Stomach (tissue), 9 donors: ENCODE results near the gene BORCS5. TPM values are rescaled to one million over a fixed set of nuclear protein-coding genes. Genes with fewer than 3 reads are reported as not detected.

Experiments used
- DNase-seq, 2 donors: peaks; one replicate each; pipeline versions ENCODE4 v3.0.0 to v3.0.0-alpha.2; 2013 to 2019
- H3K27ac ChIP-seq, 5 donors: fragments of 200-600 bp in 4 of 5; sonication (generic) in 4 of 5; one replicate each; pipeline ENCODE4 v1.5.1; 2013 to 2019; ENCODE audit warnings: mild to moderate bottlenecking in 1 of 5, moderate library complexity in 1 of 5
- H3K27me3 ChIP-seq, 3 donors: fragments of 200-600 bp; sonication (generic); one replicate each; pipeline ENCODE4 v1.5.1; 2017 to 2019; ENCODE audit warnings: mixed run types in 1 of 3
- H3K36me3 ChIP-seq, 4 donors: fragments of 200-600 bp; sonication (generic); 1 replicate in 3 of 4; 2 replicates in 1 of 4; pipeline ENCODE4 v1.5.1; 2016 to 2019
- H3K4me1 ChIP-seq, 4 donors: fragments of 200-600 bp; sonication (generic); one replicate each; pipeline ENCODE4 v1.5.1; 2016 to 2019
- H3K4me3 ChIP-seq, 4 donors: fragments of 200-600 bp; sonication (generic) in 3 of 4; one replicate each; pipeline ENCODE4 v1.5.1; 2016 to 2019; ENCODE audit warnings: mild to moderate bottlenecking in 1 of 4
- H3K9me3 ChIP-seq, 4 donors: fragments of 200-600 bp; sonication (generic); one replicate each; pipeline ENCODE4 v1.5.1; 2016 to 2019
- CTCF ChIP-seq, 7 experiments: fragments of 450-650 bp in 4 of 7; fragments of 200-600 bp in 3 of 7; sonication (generic) in 3 of 7; IDR thresholded peaks; one replicate each; pipeline ENCODE4 v1.5.1; 2016 to 2019; ENCODE audit warnings: antibody characterized with exemption in 7 of 7, control low read depth in 2 of 7, mild to moderate bottlenecking in 1 of 7
- EP300 ChIP-seq: sonication (generic); formaldehyde crosslinking; IDR thresholded peaks from one replicate; pipeline ENCODE4 v1.6.1; 2017; ENCODE audit warnings: antibody characterized with exemption
- POLR2A ChIP-seq, 4 donors: fragments of 450-650 bp; IDR thresholded peaks; one replicate each; pipeline ENCODE4 v1.6.1; 2016; ENCODE audit warnings: antibody characterized with exemption in 4 of 4, control low read depth in 2 of 4, mild to moderate bottlenecking in 1 of 4, moderate library complexity in 1 of 4
- POLR2AphosphoS5 ChIP-seq, 3 donors: sonication (generic); formaldehyde crosslinking; IDR thresholded peaks; one replicate each; pipeline ENCODE4 v1.6.1; 2016; ENCODE audit warnings: antibody characterized with exemption in 3 of 3
- WGBS, 5 donors: extraction: QIAGEN DNeasy Blood & Tissue Kit in 3 of 5; methylation state at CpG; one replicate each; pipeline versions ENCODE4 v1.1.5 to v1.1.7; 2013 to 2018; 5-methylcytosine and 5-hydroxymethylcytosine counted together
- intact Hi-C: fragments of 100-400 bp; cut with DNase I; formaldehyde crosslinking; loops from one replicate; pipeline ENCODE4 v1.15.1; 2023; ENCODE audit warnings: low total_unique reads
- polyA plus RNA-seq, 3 donors: library from polyadenylated mRNA; stranded (reverse); fragments of 200-250 nt; gene quantifications; one replicate each; pipeline ENCODE4 v1.2.3, GENCODE V29; 2013
- total RNA-seq, 5 donors: library from RNA; depleted of rRNA; stranded (reverse); fragments of >200 nt; gene quantifications; one replicate each; pipeline versions ENCODE4 v1.1.0 to v1.2.3, GENCODE V29; 2014 to 2016
- donor health status: healthy with polysubstance abuse.
- donor health status: Bipolar disorder and iron deficiency.
- donor health status: healthy.

Gene BORCS5
- total and polyA plus RNA-seq, 8 donors = 1.3 to 49.0 (median 7.5) TPM

GRCh38 chr12:12323118-12323517, 33.8 kb upstream of the BORCS5 start:
- Histone ChIP-seq H3K4me1 (peaks cover 7 to 33% (median 22%) of the 10 kb centered on the region in 4 donors), H3K27ac (no peak overlapping the region), H3K27me3 (no peaks in the 10 kb centered on the region), H3K36me3 (no peaks in the 10 kb centered on the region), H3K4me3 (no peak overlapping the region), H3K9me3 (no peaks in the 10 kb centered on the region)
- intact Hi-C loops = no loop called here
- TF ChIP-seq CTCF (IDR thresholded peaks at IDR 0.05) = no peak
- no peak for TF ChIP-seq POLR2AphosphoS5 (IDR thresholded peaks at IDR 0.05)
- TF ChIP-seq EP300 = no peak
- no peak for TF ChIP-seq POLR2A (IDR thresholded peaks at IDR 0.05)
- no peak for DNase-seq
- WGBS, 5 donors = 47 to 80% (median 74%) methylated on average over 3 to 4 of the region's 4 CpGs

- Histone ChIP-seq H3K4me1 (peaks cover 7 to 33% (median 22%) of the 10 kb centered on the region in 4 donors), H3K27me3 (no peaks in the 10 kb centered on the region), H3K36me3 (no peaks in the 10 kb centered on the region), H3K27ac (no peak overlapping the region), H3K4me3 (no peak overlapping the region), H3K9me3 (no peaks in the 10 kb centered on the region)
- DNase-seq = no peak
- WGBS, 5 donors = 86 to 93% (median 88%) methylated on average over 9 of the region's 9 CpGs
- TF ChIP-seq POLR2AphosphoS5 (IDR thresholded peaks at IDR 0.05) (no peak), CTCF (IDR thresholded peaks at IDR 0.05) (no peak), EP300 (no peak), POLR2A (IDR thresholded peaks at IDR 0.05) (no peak)
- intact Hi-C loops = no loop called here
Observed at GRCh38 chr12:12323591-12323990, 33.3 kb upstream of the BORCS5 start.

- WGBS, 5 donors = 94 to 98% (median 96%) methylated on average over 3 of the region's 3 CpGs
- Histone ChIP-seq H3K27me3 (no peaks in the 10 kb centered on the region), H3K36me3 (peaks cover 2 to 16% (median 12%) of the 10 kb centered on the region in 4 donors), H3K4me3 (no peak overlapping the region), H3K27ac (no peak overlapping the region), H3K4me1 (peaks cover 3 to 18% (median 11%) of the 10 kb centered on the region in 4 donors), H3K9me3 (no peaks in the 10 kb centered on the region)
- no peak for DNase-seq
- TF ChIP-seq EP300 (no peak), POLR2A (IDR thresholded peaks at IDR 0.05) (no peak), POLR2AphosphoS5 (IDR thresholded peaks at IDR 0.05) (no peak), CTCF (IDR thresholded peaks at IDR 0.05) (no peak)
- intact Hi-C loops = no loop called here
Observed at GRCh38 chr12:12326262-12326661, 30.6 kb upstream of the BORCS5 start.

- intact Hi-C loops = no loop called here
- no peaks in the 10 kb centered on the region for H3K27me3 ChIP-seq
- TF ChIP-seq POLR2AphosphoS5 (IDR thresholded peaks at IDR 0.05) (peak in 1 of 3 donors; percentile 40), POLR2A (IDR thresholded peaks at IDR 0.05) (no peak), EP300 (no peak), CTCF (IDR thresholded peaks at IDR 0.05) (peak in 5 of 7 experiments; percentile 36 to 77 (median 58))
- peak in 1 of 2 donors; percentile 87 for DNase-seq
- 0 to 4% (median 0%) methylated on average over 1 of the region's 1 CpG for WGBS, 5 donors
- no peak overlapping the region for H3K4me3 ChIP-seq
- peaks cover 2 to 16% (median 12%) of the 10 kb centered on the region in 4 donors for H3K36me3 ChIP-seq
- peak overlapping the region in 1 of 5 donors; percentile 9 for H3K27ac ChIP-seq
- no peaks in the 10 kb centered on the region for H3K9me3 ChIP-seq
- H3K4me1 ChIP-seq = peaks cover 12 to 32% (median 23%) of the 10 kb centered on the region in 4 donors
Observed at GRCh38 chr12:12327802-12328201, 29.1 kb upstream of the BORCS5 start.
